Mesothelial cell of epicardium (in vitro differentiated cells): Measurements from ENCODE around the gene RUSC2. TPM values are rescaled to one million over a fixed set of nuclear protein-coding genes. Genes with fewer than 3 reads are reported as not detected.

Experiments used
- DNase-seq, 2 experiments: peaks; one replicate each; pipeline ENCODE4 v3.0.0; 2021; ENCODE audit warnings: low spot score in 2 of 2; ENCODE audit not compliant: unreplicated experiment in 2 of 2
- H3K27ac Mint-ChIP-seq: 2 replicates; pipeline ENCODE4 v1.8.0; 2021; ENCODE audit warnings: mixed read lengths
- H3K27me3 Mint-ChIP-seq: 2 replicates; pipeline ENCODE4 v1.8.0; 2021; ENCODE audit warnings: low read depth, mixed read lengths
- H3K36me3 Mint-ChIP-seq: 2 replicates; pipeline ENCODE4 v1.8.0; 2021; ENCODE audit warnings: mixed read lengths
- H3K4me1 Mint-ChIP-seq: 2 replicates; pipeline ENCODE4 v1.8.0; 2021; ENCODE audit warnings: mixed read lengths
- H3K4me3 Mint-ChIP-seq: 2 replicates; pipeline ENCODE4 v1.8.0; 2021; ENCODE audit warnings: mild to moderate bottlenecking, moderate library complexity, mixed read lengths
- H3K9me3 Mint-ChIP-seq: 2 replicates; pipeline ENCODE4 v1.8.0; 2021; ENCODE audit warnings: mixed read lengths
- CTCF ChIP-seq: fragments of 200-600 bp; sonication (generic); IDR thresholded peaks from one replicate; pipeline ENCODE4 v1.5.0; 2021; ENCODE audit warnings: antibody characterized with exemption; ENCODE audit not compliant: unreplicated experiment
- total RNA-seq: library from RNA; stranded (reverse); gene quantifications from 3 replicates; pipeline ENCODE4 v1.2.1, GENCODE V29; 2021

RUSC2 gene
- total RNA-seq, 1 donor from 2014 or later, result 33.5 TPM

DNA sequence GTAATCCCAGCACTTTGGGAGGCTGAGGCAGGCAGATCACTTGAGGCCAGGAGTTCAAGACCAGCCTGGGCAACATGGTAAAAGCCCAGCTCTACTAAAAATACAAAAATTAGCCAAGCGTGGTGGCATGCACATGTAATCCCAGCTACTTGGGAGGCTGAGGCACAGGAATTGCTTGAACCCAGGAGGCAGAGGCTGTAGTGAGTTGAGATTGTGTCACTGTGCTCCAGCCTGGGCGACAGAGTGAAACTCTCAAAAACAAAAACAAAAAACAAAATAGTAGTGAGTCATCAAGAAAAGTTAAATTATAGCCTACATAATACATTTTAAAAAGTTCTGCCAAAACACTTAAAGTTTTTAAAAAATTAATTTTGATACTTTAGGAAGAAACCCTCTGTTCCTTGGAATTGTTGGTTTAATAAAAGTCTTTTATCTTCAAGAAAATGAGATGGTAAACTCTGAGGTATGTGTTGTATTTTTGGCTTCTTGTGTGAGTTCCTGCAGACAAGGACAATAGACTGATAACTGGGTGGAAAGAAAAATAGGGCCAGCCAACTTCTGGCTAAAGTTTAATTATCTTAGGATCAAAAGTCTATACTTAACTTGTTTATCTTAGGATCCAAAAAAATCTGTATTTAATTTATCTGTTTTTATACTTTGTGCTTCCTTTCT is 9.3 kb downstream of the RUSC2 start:
- Mint-ChIP-seq H3K36me3 (peaks cover 36% of the 10 kb centered on the region), H3K9me3 (peaks cover 21% of the 10 kb centered on the region), H3K27me3 (no peaks in the 10 kb centered on the region), H3K27ac (no peak overlapping the region), H3K4me1 (no peaks in the 10 kb centered on the region), H3K4me3 (no peak overlapping the region)
- no peak for DNase-seq
- no peak for TF ChIP-seq CTCF

GRCh38 chr9:35499701-35500030 is 9.8 kb downstream of the RUSC2 start:
- Mint-ChIP-seq H3K27ac (no peak overlapping the region), H3K36me3 (peaks cover 37% of the 10 kb centered on the region), H3K4me1 (no peaks in the 10 kb centered on the region), H3K4me3 (no peak overlapping the region), H3K9me3 (peaks cover 21% of the 10 kb centered on the region), H3K27me3 (no peaks in the 10 kb centered on the region)
- DNase-seq, result no peak
- TF ChIP-seq CTCF, result no peak

- DNase-seq, result no peak
- no peaks in the 10 kb centered on the region for H3K27me3 Mint-ChIP-seq
- TF ChIP-seq CTCF, result no peak
- H3K9me3 Mint-ChIP-seq, result peaks cover 19% of the 10 kb centered on the region
- peaks cover 36% of the 10 kb centered on the region for H3K36me3 Mint-ChIP-seq
- H3K4me3 Mint-ChIP-seq, result no peak overlapping the region
- H3K27ac Mint-ChIP-seq, result no peak overlapping the region
- no peaks in the 10 kb centered on the region for H3K4me1 Mint-ChIP-seq
Observed at GRCh38 chr9:35500130-35500748, 10.3 kb downstream of the RUSC2 start.

DNA sequence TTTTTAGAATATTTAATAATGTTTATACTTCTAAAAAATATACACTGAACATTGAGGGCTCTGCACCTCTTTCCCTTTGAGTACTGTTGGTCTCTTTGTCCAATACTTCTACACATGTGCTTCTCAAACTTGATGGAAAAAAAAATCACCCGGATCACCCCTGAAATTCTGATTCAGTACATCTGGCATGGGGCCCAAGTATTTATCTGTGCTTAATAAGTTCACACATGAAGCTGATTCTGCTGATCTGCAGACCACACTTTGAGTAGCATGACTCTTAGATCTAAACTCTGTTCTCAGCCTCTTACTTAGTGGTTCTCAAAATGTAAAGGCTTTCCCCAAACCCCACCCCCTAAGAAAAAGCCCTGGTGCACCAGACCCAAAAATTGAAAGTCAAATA is 12.0 kb downstream of the RUSC2 start:
- no peak for TF ChIP-seq CTCF
- peaks cover 22% of the 10 kb centered on the region for H3K36me3 Mint-ChIP-seq
- no peaks in the 10 kb centered on the region for H3K27me3 Mint-ChIP-seq
- H3K27ac Mint-ChIP-seq, result no peak overlapping the region
- H3K9me3 Mint-ChIP-seq, result peaks cover 12% of the 10 kb centered on the region
- DNase-seq, result no peak
- no peak overlapping the region for H3K4me3 Mint-ChIP-seq
- H3K4me1 Mint-ChIP-seq, result no peaks in the 10 kb centered on the region

- Mint-ChIP-seq H3K9me3 (no peaks in the 10 kb centered on the region), H3K27ac (no peak overlapping the region), H3K4me3 (no peak overlapping the region), H3K4me1 (peaks cover 9% of the 10 kb centered on the region), H3K27me3 (no peaks in the 10 kb centered on the region), H3K36me3 (peaks cover 9% of the 10 kb centered on the region)
- DNase-seq, result no peak
- TF ChIP-seq CTCF, result no peak
Observed at GRCh38 chr9:35506359-35506758, 16.4 kb downstream of the RUSC2 start.
